ENCODE results near the gene CHKA.
A peak's percentile ranks its signal among the peaks of the same experiment; 100 is the strongest.

CHKA gene

GRCh38 chr11:68037411-68038225 is 83.6 kb downstream of the CHKA start:
- Histone ChIP-seq H3K27ac (replicated peaks) (peak overlapping the region; percentile 81), H3K4me3 (replicated peaks; ENCODE audit: insufficient read depth, low read length) (no peak overlapping the region), H3K27me3 (ENCODE audit: insufficient read depth, poor library complexity, severe bottlenecking) (no peaks in the 10 kb centered on the region)
- TF ChIP-seq GABPA (IDR thresholded peaks at IDR 0.05; ENCODE audit: low read depth) (no peak), SPI1 (IDR thresholded peaks at IDR 0.05; ENCODE audit: borderline replicate concordance, low read depth) (no peak), CTCF (IDR thresholded peaks at IDR 0.05; ENCODE audit: insufficient read depth, low read length) (no peak), POLR2AphosphoS5 (IDR thresholded peaks at IDR 0.05; ENCODE audit: low read depth) (no peak), REST (IDR thresholded peaks at IDR 0.05; ENCODE audit: insufficient replicate concordance, low read depth) (no peak)
- DNase-seq (ENCODE audit: low read depth in 1 of 2, low spot score in 1 of 2), result peak in 1 of 2 experiments; percentile 39

- TF ChIP-seq SPI1 (IDR thresholded peaks at IDR 0.05; ENCODE audit: borderline replicate concordance, low read depth), result peak; percentile 87
- no peak for TF ChIP-seq CTCF (IDR thresholded peaks at IDR 0.05; ENCODE audit: insufficient read depth, low read length)
- TF ChIP-seq GABPA (IDR thresholded peaks at IDR 0.05; ENCODE audit: low read depth), result no peak
- TF ChIP-seq POLR2AphosphoS5 (IDR thresholded peaks at IDR 0.05; ENCODE audit: low read depth), result peak; percentile 59
- TF ChIP-seq REST (IDR thresholded peaks at IDR 0.05; ENCODE audit: insufficient replicate concordance, low read depth), result no peak
- DNase-seq (ENCODE audit: low read depth in 1 of 2, low spot score in 1 of 2), result peak; percentile 54 to 84
- no peaks in the 10 kb centered on the region for H3K27me3 ChIP-seq (ENCODE audit: insufficient read depth, poor library complexity, severe bottlenecking)
- H3K4me3 ChIP-seq (replicated peaks; ENCODE audit: insufficient read depth, low read length), result no peak overlapping the region
- H3K27ac ChIP-seq (replicated peaks), result peak overlapping the region; percentile 81
Observed at GRCh38 chr11:68036717-68037239, 84.4 kb downstream of the CHKA start.

- Histone ChIP-seq H3K27ac (replicated peaks) (peak overlapping the region; percentile 81), H3K4me3 (replicated peaks; ENCODE audit: insufficient read depth, low read length) (no peak overlapping the region), H3K27me3 (ENCODE audit: insufficient read depth, poor library complexity, severe bottlenecking) (no peaks in the 10 kb centered on the region)
- peak; percentile 77 to 84 for DNase-seq (ENCODE audit: low read depth in 1 of 2, low spot score in 1 of 2)
- TF ChIP-seq CTCF (IDR thresholded peaks at IDR 0.05; ENCODE audit: insufficient read depth, low read length) (no peak), POLR2AphosphoS5 (IDR thresholded peaks at IDR 0.05; ENCODE audit: low read depth) (peak; percentile 9; the same call in 1 of the 2 replicates)
Observed at GRCh38 chr11:68036141-68036716, 85.0 kb downstream of the CHKA start.

All from HL-60 (cell line).